Measurements from ENCODE around the gene PAX7. TPM values are rescaled to one million over a fixed set of nuclear protein-coding genes. Genes with fewer than 3 reads are reported as not detected.
A peak's percentile ranks its signal among the peaks of the same experiment; 100 is the strongest.

PAX7 gene
- total and polyA plus RNA-seq, 7 donors: 1.7 to 11.7 (median 3.3) TPM

GRCh38 chr1:18636596-18637508, 6.2 kb downstream of the PAX7 start:
- peaks cover 0 to 96% (median 22%) of the 10 kb centered on the region in 3 donors for H3K27me3 ChIP-seq (ENCODE audit: insufficient read depth in 3 of 3, low read length in 2 of 3)
- 4 to 15% (median 10%) methylated on average over 47 to 52 of the region's 52 CpGs for WGBS, 3 donors
- H3K4me1 ChIP-seq: no peaks in the 10 kb centered on the region
- TF ChIP-seq CTCF (IDR thresholded peaks at IDR 0.05): no peak
- H3K4me3 ChIP-seq: peak overlapping the region; percentile 26
- ATAC-seq: peak in 3 of 4 donors; percentile 34 to 41 (median 39)
- no peak for DNase-seq
- no peaks in the 10 kb centered on the region for H3K9me3 ChIP-seq
- H3K36me3 ChIP-seq (ENCODE audit: insufficient read depth in 1 of 2, low read depth in 1 of 2): no peaks in the 10 kb centered on the region
- H3K27ac ChIP-seq: no peak overlapping the region
- intact Hi-C loops (cut with DNase I): no loop called here

- no peak overlapping the region for H3K27ac ChIP-seq
- WGBS, 3 donors: 5 to 17% (median 9%) methylated on average over 22 to 24 of the region's 24 CpGs
- no peak for DNase-seq
- intact Hi-C loops (cut with DNase I): no loop called here
- no peak for TF ChIP-seq CTCF (IDR thresholded peaks at IDR 0.05)
- no peak for ATAC-seq
- no peaks in the 10 kb centered on the region for H3K4me1 ChIP-seq
- peaks cover 0 to 96% (median 22%) of the 10 kb centered on the region in 3 donors for H3K27me3 ChIP-seq (ENCODE audit: insufficient read depth in 3 of 3, low read length in 2 of 3)
- peak overlapping the region; percentile 26 for H3K4me3 ChIP-seq
- H3K36me3 ChIP-seq (ENCODE audit: insufficient read depth in 1 of 2, low read depth in 1 of 2): no peaks in the 10 kb centered on the region
- no peaks in the 10 kb centered on the region for H3K9me3 ChIP-seq
Observed at GRCh38 chr1:18637511-18637960, 6.9 kb downstream of the PAX7 start.

GRCh38 chr1:18637962-18638834, 7.6 kb downstream of the PAX7 start:
- H3K27ac ChIP-seq: no peak overlapping the region
- 19 to 43% (median 25%) methylated on average over 15 of the region's 15 CpGs for WGBS, 3 donors
- H3K9me3 ChIP-seq: no peaks in the 10 kb centered on the region
- H3K4me1 ChIP-seq: no peaks in the 10 kb centered on the region
- H3K4me3 ChIP-seq: peak overlapping the region; percentile 26
- ATAC-seq (no peak), DNase-seq (no peak)
- H3K27me3 ChIP-seq (ENCODE audit: insufficient read depth in 3 of 3, low read length in 2 of 3): peaks cover 0 to 96% (median 25%) of the 10 kb centered on the region in 3 donors
- intact Hi-C loops (cut with DNase I): no loop called here
- no peaks in the 10 kb centered on the region for H3K36me3 ChIP-seq (ENCODE audit: insufficient read depth in 1 of 2, low read depth in 1 of 2)
- no peak for TF ChIP-seq CTCF (IDR thresholded peaks at IDR 0.05)

GRCh38 chr1:18638835-18639364, 8.3 kb downstream of the PAX7 start:
- ATAC-seq: no peak
- H3K4me1 ChIP-seq: no peaks in the 10 kb centered on the region

More at GRCh38 chr1:18638835-18639364, 8.3 kb downstream of the PAX7 start:
- 27 to 42% (median 29%) methylated on average over 6 of the region's 6 CpGs for WGBS, 3 donors
- Histone ChIP-seq H3K27me3 (ENCODE audit: insufficient read depth in 3 of 3, low read length in 2 of 3) (peaks cover 0 to 96% (median 26%) of the 10 kb centered on the region in 3 donors), H3K27ac (no peak overlapping the region), H3K4me3 (peak overlapping the region; percentile 47), H3K9me3 (no peaks in the 10 kb centered on the region), H3K36me3 (ENCODE audit: insufficient read depth in 1 of 2, low read depth in 1 of 2) (no peaks in the 10 kb centered on the region)
- DNase-seq: no peak
- intact Hi-C loops (cut with DNase I): no loop called here
- TF ChIP-seq CTCF (IDR thresholded peaks at IDR 0.05): no peak

Measured in psoas muscle (tissue), 8 donors.